ENCODE measurements around the gene TRIM7. TPM values are rescaled to one million over a fixed set of nuclear protein-coding genes. Genes with fewer than 3 reads are reported as not detected.

TRIM7 gene
- total and polyA plus RNA-seq, 9 of the 15 experiments (the other 6 are each of a cell fraction or from before 2014, with no cell fraction given): 2.6 to 14.9 (median 8.9) TPM

- TF ChIP-seq MYBL2 (IDR thresholded peaks at IDR 0.05; ENCODE audit: low read depth): no peak
- TF ChIP-seq MYBL2 (CRISPR knock-in tag; IDR thresholded peaks at IDR 0.05; ENCODE audit: borderline replicate concordance): no peak
- TF ChIP-seq FOXA3 (CRISPR knock-in tag; conservative IDR thresholded peaks at IDR 0.05 in 1 of 2, IDR thresholded peaks at IDR 0.05 in 1 of 2): no peak
- no peak for TF ChIP-seq RCOR1 (IDR thresholded peaks at IDR 0.05; ENCODE audit: borderline replicate concordance in 1 of 2, low read depth in 2 of 2, low read length in 2 of 2)
- 0 out of 4 replicates have a peak, but pooled peaks of 1 of the 2 experiments have one; percentile 5 for TF ChIP-seq TRIM24 (IDR thresholded peaks at IDR 0.05)
- no peak for TF ChIP-seq MEIS2 (IDR thresholded peaks at IDR 0.05; ENCODE audit: partially characterized antibody)
- TF ChIP-seq PURB (CRISPR knock-in tag; IDR thresholded peaks at IDR 0.05; ENCODE audit: low read depth): no peak
- no peak for TF ChIP-seq TAF15 (IDR thresholded peaks at IDR 0.05; ENCODE audit: low read depth, low read length)
- no peak for TF ChIP-seq NELFE (IDR thresholded peaks at IDR 0.05; ENCODE audit: insufficient read depth, insufficient read length)
- TF ChIP-seq RBM34 (IDR thresholded peaks at IDR 0.05; ENCODE audit: borderline replicate concordance, insufficient read depth, low read length): no peak
- TF ChIP-seq ATF7 (IDR thresholded peaks at IDR 0.05): peak; percentile 53; the same call in 1 of the 2 replicates
- no peak for TF ChIP-seq MAFF (IDR thresholded peaks at IDR 0.05; ENCODE audit: low read length)
- no peak for TF ChIP-seq ARHGAP35 (IDR thresholded peaks at IDR 0.05; ENCODE audit: partially characterized antibody)
- TF ChIP-seq CEBPG (CRISPR knock-in tag; IDR thresholded peaks at IDR 0.05): no peak
- 0 out of 4 replicates have a peak, but pooled peaks of 1 of the 2 experiments have one; percentile 42 for TF ChIP-seq CEBPG (tag; conservative IDR thresholded peaks at IDR 0.05 in 1 of 2, IDR thresholded peaks at IDR 0.05 in 1 of 2)
- TF ChIP-seq RAD51 (IDR thresholded peaks at IDR 0.05; ENCODE audit: borderline replicate concordance, low read depth): no peak
Measured at GRCh38 chr5:181235323-181235688, 30.3 kb upstream of the TRIM7 start (continued).
